CD4-positive, alpha-beta memory T cell (primary cell): ENCODE measurements around the gene BBS2. TPM values are rescaled to one million over a fixed set of nuclear protein-coding genes. Genes with fewer than 3 reads are reported as not detected.

Experiments
- CTCF ChIA-PET: fragments of 350-600 bp; sonication (Branson Sonifier 250); formaldehyde crosslinking; loops from one replicate; lab custom pipeline; 2021; ENCODE audit warnings: inconsistent platforms; ENCODE audit not compliant: partially characterized antibody; lab: Charles Lee
- POLR2A ChIA-PET: fragments of 350-600 bp; sonication (Branson Sonifier 250); formaldehyde crosslinking; loops from one replicate; lab custom pipeline; 2021; ENCODE audit not compliant: partially characterized antibody; lab: Charles Lee
- DNase-seq, 5 donors: peaks; one replicate each; pipeline versions ENCODE4 v3.0.0 to v3.0.0-alpha.2; 2020 to 2022; ENCODE audit warnings: mixed read lengths in 1 of 5
- H3K27ac ChIP-seq: one replicate; pipeline ENCODE4 v1.7.0; 2013; ENCODE audit warnings: low read depth, low read length
- H3K27me3 ChIP-seq: 2 replicates; pipeline ENCODE4 v1.7.0; 2013; ENCODE audit warnings: mild to moderate bottlenecking, low read length, moderate library complexity; ENCODE audit not compliant: insufficient read depth
- H3K36me3 ChIP-seq: 2 replicates; pipeline ENCODE4 v1.7.0; 2013; ENCODE audit warnings: mild to moderate bottlenecking, low read length, moderate library complexity; ENCODE audit not compliant: insufficient read depth
- H3K4me1 ChIP-seq: 2 replicates; pipeline ENCODE4 v1.7.0; 2013; ENCODE audit warnings: mild to moderate bottlenecking, low read length, moderate library complexity; ENCODE audit not compliant: insufficient read depth
- H3K4me3 ChIP-seq, 2 donors: one replicate each; pipeline ENCODE4 v1.7.0; 2013; ENCODE audit warnings: low read length in 2 of 2, mild to moderate bottlenecking in 1 of 2
- H3K9me3 ChIP-seq, 2 donors: one replicate each; pipeline ENCODE4 v1.7.0; 2013; ENCODE audit warnings: low read length in 2 of 2, control low read depth in 1 of 2; ENCODE audit not compliant: control insufficient read depth in 1 of 2
- H3K27ac Mint-ChIP-seq, 7 donors: one replicate each; pipeline ENCODE4 v1.8.0; 2020 to 2021; ENCODE audit warnings: mixed read lengths in 7 of 7, mild to moderate bottlenecking in 6 of 7, inconsistent platforms in 3 of 7, moderate library complexity in 3 of 7
- H3K27me3 Mint-ChIP-seq, 2 donors: one replicate each; pipeline ENCODE4 v1.8.0; 2020 to 2021; ENCODE audit warnings: mixed read lengths in 2 of 2
- H3K36me3 Mint-ChIP-seq, 2 donors: one replicate each; pipeline ENCODE4 v1.8.0; 2020 to 2021; ENCODE audit warnings: mixed read lengths in 2 of 2, inconsistent platforms in 1 of 2, mild to moderate bottlenecking in 1 of 2
- H3K4me1 Mint-ChIP-seq, 4 donors: one replicate each; pipeline ENCODE4 v1.8.0; 2020 to 2021; ENCODE audit warnings: mixed read lengths in 4 of 4, mild to moderate bottlenecking in 1 of 4
- H3K4me3 Mint-ChIP-seq, 8 donors: one replicate each; pipeline ENCODE4 v1.8.0; 2020 to 2021; ENCODE audit warnings: mixed read lengths in 8 of 8, mild to moderate bottlenecking in 7 of 8, moderate library complexity in 6 of 8, inconsistent platforms in 3 of 8
- H3K9me3 Mint-ChIP-seq, 8 donors: one replicate each; pipeline ENCODE4 v1.8.0; 2020 to 2021; ENCODE audit warnings: mixed read lengths in 8 of 8, mild to moderate bottlenecking in 5 of 8, inconsistent platforms in 3 of 8, moderate library complexity in 1 of 8
- intact Hi-C: fragments of 100-400 bp; cut with micrococcal nuclease; formaldehyde crosslinking; loops from one replicate; pipeline ENCODE4 v1.15.1; 2023
- polyA plus RNA-seq, 2 donors: library from polyadenylated mRNA; unstranded; fragments of 300-500 nt; fragmentation: Illumina TruSeq; gene quantifications; one replicate each; pipeline ENCODE4 v1.2.3, GENCODE V29; 2021
- total RNA-seq, 2 experiments: library from RNA; stranded (reverse); gene quantifications; one replicate each; pipeline ENCODE4 v1.2.3, GENCODE V29; 2021

Gene BBS2
- total and polyA plus RNA-seq, 4 experiments from 2014 or later = 36.6 to 96.0 (median 67.5) TPM

DNA sequence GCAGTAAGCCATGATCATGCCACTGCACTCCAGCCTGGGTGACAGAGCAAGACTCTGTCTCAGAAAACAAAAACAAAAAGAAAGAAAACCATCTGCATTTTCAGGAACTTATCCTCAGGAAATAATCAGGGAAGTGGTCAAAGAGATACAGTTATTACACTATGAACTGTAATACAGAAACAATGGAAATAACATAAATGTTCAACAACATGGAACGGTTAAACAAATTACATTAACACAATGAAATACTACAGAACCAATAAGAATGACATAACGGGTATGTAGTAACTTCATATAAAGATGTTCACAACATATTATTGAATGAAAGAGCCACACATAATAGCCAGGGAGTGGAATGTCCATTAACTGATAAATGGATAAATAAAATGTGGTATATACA lies 6.7 kb downstream of the BBS2 start:
- Mint-ChIP-seq H3K27me3 (no peaks in the 10 kb centered on the region), H3K4me3 (no peak overlapping the region), H3K4me1 (peaks cover 35 to 52% (median 39%) of the 10 kb centered on the region in 4 donors), H3K9me3 (no peaks in the 10 kb centered on the region), H3K36me3 (peaks cover 33 to 37% of the 10 kb centered on the region in 2 donors), H3K27ac (no peak overlapping the region)
- H3K36me3 ChIP-seq = peaks cover 41% of the 10 kb centered on the region
- no peaks in the 10 kb centered on the region for H3K27me3 ChIP-seq
- CTCF ChIA-PET = interaction anchor here (1.1 to 3.0 kb wide), 6 partner anchors 13 to 189 kb away, joined by 3 to 50 read pairs (median 7); no protein-coding TSS in a partner anchor
- peaks cover 12% of the 10 kb centered on the region for H3K4me1 ChIP-seq
- H3K4me3 ChIP-seq = no peak overlapping the region
- POLR2A ChIA-PET = interaction anchor here (2.4 kb wide), 1 partner anchor 189 kb away, joined by 10 read pairs; no protein-coding TSS in a partner anchor
- H3K27ac ChIP-seq = no peak overlapping the region
- H3K9me3 ChIP-seq = no peaks in the 10 kb centered on the region
- intact Hi-C loops = no loop called here
- DNase-seq = no peak

DNA sequence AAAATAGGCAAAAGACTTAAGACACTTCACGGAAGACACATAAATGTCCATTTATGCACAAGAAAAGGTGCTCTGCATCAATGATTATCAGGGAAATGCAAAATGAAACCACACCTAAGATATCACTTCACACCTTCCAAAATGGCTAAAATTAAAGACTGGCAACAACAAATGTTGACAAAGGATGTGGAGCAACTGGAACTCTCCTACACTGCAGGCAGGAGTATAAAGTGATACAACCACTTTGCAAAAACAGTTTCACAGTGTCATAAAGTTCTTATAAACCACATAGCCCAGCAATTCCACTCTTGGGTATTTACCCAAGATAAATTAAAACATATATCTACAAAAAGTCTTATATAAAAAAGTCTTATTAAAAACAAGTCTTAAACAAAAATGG lies 7.8 kb downstream of the BBS2 start:
- no peak overlapping the region for H3K4me3 ChIP-seq
- no peak overlapping the region for H3K27ac Mint-ChIP-seq
- no peak overlapping the region for H3K27ac ChIP-seq
- CTCF ChIA-PET = interaction anchor here (1.3 to 2.3 kb wide), 2 partner anchors 14 to 26 kb away, joined by 3 to 6 read pairs; no protein-coding TSS in a partner anchor
- POLR2A ChIA-PET = interaction anchor here (1.3 kb wide), 1 partner anchor 8 kb away, joined by 4 read pairs; the partner anchor contains the start of gene BBS2
- H3K9me3 Mint-ChIP-seq = no peaks in the 10 kb centered on the region
- peaks cover 28 to 41% (median 31%) of the 10 kb centered on the region in 4 donors for H3K4me1 Mint-ChIP-seq
- H3K36me3 Mint-ChIP-seq = peaks cover 41 to 47% of the 10 kb centered on the region in 2 donors
- H3K27me3 Mint-ChIP-seq = no peaks in the 10 kb centered on the region
- peaks cover 2% of the 10 kb centered on the region for H3K4me1 ChIP-seq
- no peak overlapping the region for H3K4me3 Mint-ChIP-seq
- peaks cover 48% of the 10 kb centered on the region for H3K36me3 ChIP-seq
- no peaks in the 10 kb centered on the region for H3K9me3 ChIP-seq
- no peak for DNase-seq
- intact Hi-C loops = no loop called here
- H3K27me3 ChIP-seq = no peaks in the 10 kb centered on the region

DNA sequence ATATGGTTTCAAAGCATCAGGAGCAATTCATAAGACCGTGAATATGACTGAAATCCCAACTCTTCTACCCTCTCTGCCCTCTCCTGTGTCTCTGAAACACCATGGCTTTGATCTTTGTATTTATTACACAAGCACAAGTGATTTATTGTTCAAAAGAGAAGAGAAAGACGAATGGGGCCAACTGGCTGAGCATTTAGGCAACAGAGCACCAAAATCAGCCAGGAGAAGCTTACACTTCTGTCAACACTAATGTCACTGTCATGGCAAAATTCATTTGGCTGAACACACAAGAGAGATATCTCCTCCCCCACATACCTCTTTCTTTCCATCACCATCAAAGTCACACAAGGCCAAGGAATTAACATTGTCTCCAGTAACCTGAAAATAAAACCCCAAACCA lies 9.3 kb downstream of the BBS2 start:
- peaks cover 56% of the 10 kb centered on the region for H3K36me3 ChIP-seq
- intact Hi-C loops = no loop called here

DNA sequence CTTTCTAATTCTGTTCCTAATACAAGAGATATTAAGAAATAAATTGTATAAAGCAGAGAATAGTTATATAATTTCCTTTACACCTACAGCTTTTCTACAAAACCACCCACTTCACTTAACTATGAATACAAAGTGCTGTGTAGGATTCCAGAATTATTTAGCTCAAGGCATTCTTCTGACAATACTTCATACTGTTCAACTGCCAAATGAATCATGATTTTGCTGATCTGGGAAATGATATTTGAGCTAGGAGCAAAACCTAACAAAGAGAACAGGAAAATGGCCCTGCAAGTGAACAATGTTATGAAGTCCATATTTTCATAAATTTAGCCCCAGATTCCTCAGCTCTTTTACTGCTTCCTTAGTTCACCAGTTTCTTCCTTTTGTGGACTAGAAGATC lies 12.9 kb downstream of the BBS2 start:
- no peak overlapping the region for H3K4me3 Mint-ChIP-seq
- H3K4me3 ChIP-seq = no peak overlapping the region
- no peaks in the 10 kb centered on the region for H3K27me3 ChIP-seq
- H3K36me3 ChIP-seq = peaks cover 57% of the 10 kb centered on the region
- ChIA-PET POLR2A (interaction anchor here (0.7 kb wide), 1 partner anchor 22 kb away, joined by 3 read pairs; no protein-coding TSS in a partner anchor), CTCF (interaction anchor here (1.1 to 2.9 kb wide), 2 partner anchors 9 to 195 kb away, joined by 4 to 7 read pairs; no protein-coding TSS in a partner anchor)
- H3K9me3 Mint-ChIP-seq = no peaks in the 10 kb centered on the region
- H3K27me3 Mint-ChIP-seq = no peaks in the 10 kb centered on the region
- no peaks in the 10 kb centered on the region for H3K9me3 ChIP-seq
- H3K4me1 ChIP-seq = no peaks in the 10 kb centered on the region
- peaks cover 0 to 4% (median 2%) of the 10 kb centered on the region in 4 donors for H3K4me1 Mint-ChIP-seq
- no peak for DNase-seq
- no peak overlapping the region for H3K27ac ChIP-seq
- H3K27ac Mint-ChIP-seq = peak overlapping the region in 1 of 7 donors; percentile 37
- H3K36me3 Mint-ChIP-seq = peaks cover 66 to 86% of the 10 kb centered on the region in 2 donors
- intact Hi-C loops = no loop called here

More for the DNA sequence above, 9.3 kb downstream of the BBS2 start:
- no peak overlapping the region for H3K27ac Mint-ChIP-seq
- Histone ChIP-seq H3K27me3 (no peaks in the 10 kb centered on the region), H3K4me1 (no peaks in the 10 kb centered on the region), H3K9me3 (no peaks in the 10 kb centered on the region), H3K27ac (no peak overlapping the region), H3K4me3 (no peak overlapping the region)
- H3K36me3 Mint-ChIP-seq = peaks cover 49 to 62% of the 10 kb centered on the region in 2 donors
- no peaks in the 10 kb centered on the region for H3K9me3 Mint-ChIP-seq
- POLR2A ChIA-PET = interaction anchor here (1.5 kb wide), 1 partner anchor 191 kb away, joined by 4 read pairs; no protein-coding TSS in a partner anchor
- peaks cover 18 to 28% (median 20%) of the 10 kb centered on the region in 4 donors for H3K4me1 Mint-ChIP-seq
- no peak overlapping the region for H3K4me3 Mint-ChIP-seq
- CTCF ChIA-PET = no interaction called here
- no peak for DNase-seq
- H3K27me3 Mint-ChIP-seq = no peaks in the 10 kb centered on the region

DNA sequence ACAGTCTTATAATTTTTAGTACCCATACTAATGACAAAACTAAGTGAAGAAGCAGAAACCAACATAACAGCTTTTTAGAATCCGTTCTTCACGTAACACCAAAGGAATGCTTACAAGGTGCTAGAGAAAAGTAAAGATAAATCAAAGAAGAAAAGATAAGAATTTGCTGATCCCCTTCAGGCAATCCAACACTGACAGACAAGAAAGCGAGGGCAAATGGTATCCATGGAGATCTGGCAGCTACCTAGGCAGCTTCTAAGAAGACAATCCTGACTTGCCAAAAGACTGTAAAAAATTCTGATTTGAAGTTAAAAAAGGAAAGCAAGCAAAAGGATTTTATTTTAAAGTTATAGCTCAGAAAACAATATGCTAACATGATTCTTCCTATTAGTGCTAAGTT lies 14.6 kb downstream of the BBS2 start:
- Mint-ChIP-seq H3K4me1 (peaks cover 0 to 1% (median 0%) of the 10 kb centered on the region in 4 donors), H3K27ac (peak overlapping the region in 1 of 7 donors; percentile 46), H3K27me3 (no peaks in the 10 kb centered on the region), H3K36me3 (peaks cover 60 to 87% of the 10 kb centered on the region in 2 donors), H3K4me3 (no peak overlapping the region), H3K9me3 (no peaks in the 10 kb centered on the region)
- no peak overlapping the region for H3K27ac ChIP-seq
- ChIA-PET CTCF (interaction anchor here (0.9 to 2.9 kb wide), 2 partner anchors 72 to 197 kb away, joined by 4 to 7 read pairs; no protein-coding TSS in a partner anchor), POLR2A (no interaction called here)
- intact Hi-C loops = no loop called here
- H3K9me3 ChIP-seq = no peaks in the 10 kb centered on the region
- no peaks in the 10 kb centered on the region for H3K4me1 ChIP-seq
- H3K4me3 ChIP-seq = no peak overlapping the region
- H3K27me3 ChIP-seq = no peaks in the 10 kb centered on the region
- DNase-seq = no peak
- H3K36me3 ChIP-seq = peaks cover 56% of the 10 kb centered on the region

DNA sequence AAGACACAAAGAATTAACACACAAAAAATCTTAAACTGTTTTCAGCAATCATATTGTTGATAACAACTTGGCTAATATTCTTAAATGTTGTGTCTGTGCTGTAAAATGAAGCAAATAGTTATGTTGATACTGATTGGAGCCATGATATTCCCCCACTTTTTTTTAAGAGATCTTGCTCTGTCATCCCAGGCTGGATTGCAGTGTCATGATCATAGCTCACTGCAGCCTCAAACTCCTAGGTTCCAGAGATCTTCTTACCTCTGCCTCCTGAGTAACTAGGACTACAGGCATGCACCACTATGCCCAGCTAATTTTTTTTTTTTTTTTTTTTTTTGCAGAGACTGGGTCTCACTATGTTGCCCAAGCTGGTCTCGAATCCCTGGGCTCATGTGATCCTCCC lies 26.0 kb downstream of the BBS2 start:
- ChIA-PET POLR2A (no interaction called here), CTCF (no interaction called here)
- H3K9me3 Mint-ChIP-seq = no peaks in the 10 kb centered on the region
- H3K9me3 ChIP-seq = no peaks in the 10 kb centered on the region
- DNase-seq = no peak
- no peak overlapping the region for H3K4me3 Mint-ChIP-seq
- no peaks in the 10 kb centered on the region for H3K4me1 ChIP-seq
- H3K27me3 ChIP-seq = no peaks in the 10 kb centered on the region
- H3K36me3 ChIP-seq = peaks cover 22% of the 10 kb centered on the region
- no peaks in the 10 kb centered on the region for H3K27me3 Mint-ChIP-seq
- H3K4me1 Mint-ChIP-seq = no peaks in the 10 kb centered on the region
- H3K27ac ChIP-seq = no peak overlapping the region
- peaks cover 57 to 59% of the 10 kb centered on the region in 2 donors for H3K36me3 Mint-ChIP-seq
- no peak overlapping the region for H3K27ac Mint-ChIP-seq
- H3K4me3 ChIP-seq = no peak overlapping the region
- intact Hi-C loops = no loop called here

DNA sequence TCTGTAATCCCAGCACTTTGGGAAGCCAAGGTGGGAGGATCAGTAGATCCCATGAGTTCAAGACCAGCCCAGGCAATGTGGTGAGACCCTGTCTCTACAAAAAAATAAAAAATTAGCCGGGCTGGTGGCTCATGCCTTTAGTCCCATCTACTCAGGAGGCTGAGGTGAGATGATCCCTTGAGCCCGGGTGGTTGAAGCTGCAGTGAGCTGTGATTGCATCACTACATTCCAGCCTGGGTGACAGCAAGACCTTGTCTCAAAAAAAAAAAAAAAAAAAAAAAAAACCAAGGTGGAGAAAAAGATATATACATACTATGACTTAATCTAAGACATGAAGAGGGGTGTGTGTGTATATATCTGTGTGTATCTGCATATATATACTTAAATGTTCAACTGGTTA lies 26.7 kb downstream of the BBS2 start:
- Mint-ChIP-seq H3K4me3 (no peak overlapping the region), H3K27me3 (no peaks in the 10 kb centered on the region), H3K36me3 (peaks cover 50 to 53% of the 10 kb centered on the region in 2 donors), H3K27ac (no peak overlapping the region), H3K4me1 (peaks cover 0 to under 1% (median 0%) of the 10 kb centered on the region in 4 donors), H3K9me3 (no peaks in the 10 kb centered on the region)
- H3K36me3 ChIP-seq = peaks cover 15% of the 10 kb centered on the region
- H3K9me3 ChIP-seq = no peaks in the 10 kb centered on the region
- H3K4me1 ChIP-seq = no peaks in the 10 kb centered on the region
- H3K27ac ChIP-seq = no peak overlapping the region
- H3K27me3 ChIP-seq = no peaks in the 10 kb centered on the region
- ChIA-PET CTCF (no interaction called here), POLR2A (no interaction called here)
- no peak for DNase-seq
- intact Hi-C loops = no loop called here
- no peak overlapping the region for H3K4me3 ChIP-seq
